Hematopoietic multipotent progenitor cell treated with erythropoietin and hydrocortisone succinate and interleukin-3 and kit ligand, for 6 days (in vitro differentiated cells): ENCODE data around the gene CDC42SE2.
"Not testable (repeated sequence)": the region's sequence is repeated elsewhere in the genome, so short reads cannot be mapped to it uniquely, and the experiment has no call there.

Source experiments
- DNase-seq: peaks from one replicate; pipeline ENCODE4 v3.0.0-alpha.2; 2015

The CDC42SE2 gene

GRCh38 chr5:131252824-131253171, 11.1 kb upstream of the CDC42SE2 start:
- peak; percentile 93 for DNase-seq

- not testable (repeated sequence) for DNase-seq
Measured at GRCh38 chr5:131254025-131254424, 9.8 kb upstream of the CDC42SE2 start.

- no peak for DNase-seq
Measured at GRCh38 chr5:131254741-131255140, 9.1 kb upstream of the CDC42SE2 start.

- no peak for DNase-seq
Measured at GRCh38 chr5:131256507-131256823, 7.4 kb upstream of the CDC42SE2 start.

- DNase-seq = no peak
Measured at GRCh38 chr5:131258733-131259132, 5.1 kb upstream of the CDC42SE2 start.

GRCh38 chr5:131259326-131259725, 4.5 kb upstream of the CDC42SE2 start:
- DNase-seq = no peak

GRCh38 chr5:131260895-131261294, 3.0 kb upstream of the CDC42SE2 start:
- DNase-seq = no peak

- DNase-seq = no peak
Measured at GRCh38 chr5:131261483-131261882, 2.4 kb upstream of the CDC42SE2 start.

- DNase-seq = peak; percentile 67
Measured at GRCh38 chr5:131262953-131263541, 806 bp upstream of the CDC42SE2 start.

- DNase-seq = peak; percentile 72
Measured at GRCh38 chr5:131264451-131265099, 722 bp downstream of the CDC42SE2 start.

- peak; percentile 80 for DNase-seq
Measured at GRCh38 chr5:131265311-131265803, 1.5 kb downstream of the CDC42SE2 start.

GRCh38 chr5:131266370-131267060, 2.7 kb downstream of the CDC42SE2 start:
- no peak for DNase-seq

- no peak for DNase-seq
Measured at GRCh38 chr5:131268758-131269370, 5.0 kb downstream of the CDC42SE2 start.

GRCh38 chr5:131270809-131271208, 7.0 kb downstream of the CDC42SE2 start:
- DNase-seq = no peak

- DNase-seq = not testable (repeated sequence)
Measured at GRCh38 chr5:131271888-131272287, 8.0 kb downstream of the CDC42SE2 start.

- DNase-seq = no peak
Measured at GRCh38 chr5:131272307-131272706, 8.5 kb downstream of the CDC42SE2 start.

GRCh38 chr5:131272724-131273123, 8.9 kb downstream of the CDC42SE2 start:
- DNase-seq = no peak

GRCh38 chr5:131274326-131275063, 10.6 kb downstream of the CDC42SE2 start:
- DNase-seq = peak; percentile 54

- no peak for DNase-seq
Measured at GRCh38 chr5:131276072-131276471, 12.2 kb downstream of the CDC42SE2 start.

- no peak for DNase-seq
Measured at GRCh38 chr5:131277447-131277846, 13.6 kb downstream of the CDC42SE2 start.

GRCh38 chr5:131277875-131278740, 14.3 kb downstream of the CDC42SE2 start:
- peak; percentile 45 for DNase-seq

GRCh38 chr5:131278741-131279124, 14.9 kb downstream of the CDC42SE2 start:
- DNase-seq = not testable (repeated sequence)
